ENCODE measurements around the gene GNAT2.

GRCh38 chr1:109589177-109589576 lies 30.2 kb downstream of the GNAT2 start:
- no peak for TF ChIP-seq POLR2A (IDR thresholded peaks at IDR 0.05)
- TF ChIP-seq, protein P1, sequence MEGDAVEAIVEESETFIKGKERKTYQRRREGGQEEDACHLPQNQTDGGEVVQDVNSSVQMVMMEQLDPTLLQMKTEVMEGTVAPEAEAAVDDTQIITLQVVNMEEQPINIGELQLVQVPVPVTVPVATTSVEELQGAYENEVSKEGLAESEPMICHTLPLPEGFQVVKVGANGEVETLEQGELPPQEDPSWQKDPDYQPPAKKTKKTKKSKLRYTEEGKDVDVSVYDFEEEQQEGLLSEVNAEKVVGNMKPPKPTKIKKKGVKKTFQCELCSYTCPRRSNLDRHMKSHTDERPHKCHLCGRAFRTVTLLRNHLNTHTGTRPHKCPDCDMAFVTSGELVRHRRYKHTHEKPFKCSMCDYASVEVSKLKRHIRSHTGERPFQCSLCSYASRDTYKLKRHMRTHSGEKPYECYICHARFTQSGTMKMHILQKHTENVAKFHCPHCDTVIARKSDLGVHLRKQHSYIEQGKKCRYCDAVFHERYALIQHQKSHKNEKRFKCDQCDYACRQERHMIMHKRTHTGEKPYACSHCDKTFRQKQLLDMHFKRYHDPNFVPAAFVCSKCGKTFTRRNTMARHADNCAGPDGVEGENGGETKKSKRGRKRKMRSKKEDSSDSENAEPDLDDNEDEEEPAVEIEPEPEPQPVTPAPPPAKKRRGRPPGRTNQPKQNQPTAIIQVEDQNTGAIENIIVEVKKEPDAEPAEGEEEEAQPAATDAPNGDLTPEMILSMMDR (IDR thresholded peaks at IDR 0.05) = no peak

Measured in lower leg skin (tissue), 3 donors.